Measurements from ENCODE around the gene ISG20L2. TPM values are rescaled to one million over a fixed set of nuclear protein-coding genes. Genes with fewer than 3 reads are reported as not detected.

The ISG20L2 gene
- total and polyA plus RNA-seq, 2 experiments from 2014 or later = 25.1 to 27.3 TPM

DNA sequence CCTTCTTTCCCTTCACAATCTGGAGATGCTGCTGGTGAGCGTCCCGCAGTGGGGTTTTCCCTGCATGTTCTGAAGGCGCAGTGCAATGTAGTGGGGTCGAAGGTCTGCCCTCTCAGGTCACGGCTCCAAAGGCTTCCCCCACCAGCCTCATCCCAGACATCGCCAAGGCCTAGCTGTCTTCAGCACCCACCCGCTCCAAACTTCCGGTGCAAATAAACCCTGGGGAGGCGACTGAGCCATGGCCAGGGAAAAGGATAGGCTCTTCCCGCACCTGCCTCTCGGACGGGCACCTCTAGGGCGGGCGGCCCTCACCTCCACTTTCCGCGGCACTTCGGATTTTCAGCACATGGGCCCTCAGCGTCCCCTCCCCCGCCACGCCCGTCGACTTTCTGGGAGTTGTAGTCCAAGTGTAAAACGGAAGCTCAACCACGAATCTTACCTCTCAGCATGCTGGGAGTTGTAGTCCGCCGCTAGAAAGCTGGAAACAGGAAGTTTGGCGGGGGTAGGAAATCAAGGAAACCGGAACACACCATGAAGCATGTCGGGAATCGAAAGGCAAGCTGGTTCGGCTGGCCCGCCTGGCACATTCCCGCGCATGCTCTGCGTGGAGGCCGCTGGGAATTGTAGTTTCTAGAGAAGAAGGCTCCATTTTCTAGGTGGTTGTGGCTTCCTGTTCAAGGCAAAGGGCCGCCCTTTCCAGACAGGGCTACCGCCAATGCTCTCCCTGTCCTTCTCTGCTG lies 12.3 kb upstream of the ISG20L2 start, which contains the start of gene MRPL24:
Gene MRPL24 (minus strand): TSS at position 348 of the 740 bp plus-strand sequence. CDS start 2,384 bp downstream, outside the sequence.
- peak within 1 kb of the TSS; percentile 88 for H3K27ac ChIP-seq
- H3K9me3 ChIP-seq (ENCODE audit: low read depth) = no peaks in the 10 kb centered on the region
- peaks cover 5% of the 10 kb centered on the region for H3K36me3 ChIP-seq
- peak within 1 kb of the TSS; percentile 46 for H3K4me3 ChIP-seq
- TF ChIP-seq, protein P1, sequence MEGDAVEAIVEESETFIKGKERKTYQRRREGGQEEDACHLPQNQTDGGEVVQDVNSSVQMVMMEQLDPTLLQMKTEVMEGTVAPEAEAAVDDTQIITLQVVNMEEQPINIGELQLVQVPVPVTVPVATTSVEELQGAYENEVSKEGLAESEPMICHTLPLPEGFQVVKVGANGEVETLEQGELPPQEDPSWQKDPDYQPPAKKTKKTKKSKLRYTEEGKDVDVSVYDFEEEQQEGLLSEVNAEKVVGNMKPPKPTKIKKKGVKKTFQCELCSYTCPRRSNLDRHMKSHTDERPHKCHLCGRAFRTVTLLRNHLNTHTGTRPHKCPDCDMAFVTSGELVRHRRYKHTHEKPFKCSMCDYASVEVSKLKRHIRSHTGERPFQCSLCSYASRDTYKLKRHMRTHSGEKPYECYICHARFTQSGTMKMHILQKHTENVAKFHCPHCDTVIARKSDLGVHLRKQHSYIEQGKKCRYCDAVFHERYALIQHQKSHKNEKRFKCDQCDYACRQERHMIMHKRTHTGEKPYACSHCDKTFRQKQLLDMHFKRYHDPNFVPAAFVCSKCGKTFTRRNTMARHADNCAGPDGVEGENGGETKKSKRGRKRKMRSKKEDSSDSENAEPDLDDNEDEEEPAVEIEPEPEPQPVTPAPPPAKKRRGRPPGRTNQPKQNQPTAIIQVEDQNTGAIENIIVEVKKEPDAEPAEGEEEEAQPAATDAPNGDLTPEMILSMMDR (IDR thresholded peaks at IDR 0.05; ENCODE audit: low read depth, low read length) = no peak
- DNase-seq (ENCODE audit: low read depth in 1 of 2, low spot score in 1 of 2) = peak; percentile 99 to 100
- H3K27me3 ChIP-seq = no peaks in the 10 kb centered on the region
- H3K4me1 ChIP-seq (ENCODE audit: low read depth) = peaks cover 5% of the 10 kb centered on the region

DNA sequence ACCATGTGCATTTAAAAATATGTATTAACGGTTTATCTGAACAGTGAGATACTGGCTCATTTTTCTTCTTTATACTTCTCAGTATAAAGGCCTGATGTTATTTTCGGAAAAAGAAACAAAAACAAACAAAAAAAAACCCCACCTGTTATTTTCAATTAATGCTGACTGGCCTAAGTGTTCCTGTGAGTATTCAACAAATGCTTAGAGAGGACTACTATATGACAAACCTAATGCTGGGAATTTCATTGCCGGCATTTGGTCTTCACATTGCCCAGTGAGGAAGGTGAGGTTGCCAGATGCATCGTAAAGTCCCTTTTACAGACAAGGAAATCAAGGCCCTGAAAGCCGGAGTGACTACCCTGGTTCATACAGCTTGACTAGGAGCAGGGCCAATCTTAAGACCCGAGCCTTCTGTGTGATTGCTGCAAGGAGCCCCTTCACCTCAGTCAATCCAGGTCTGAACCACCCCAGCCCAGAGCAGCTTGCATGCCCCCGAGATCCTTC lies 11.7 kb upstream of the ISG20L2 start:
- peaks cover 5% of the 10 kb centered on the region for H3K36me3 ChIP-seq
- H3K9me3 ChIP-seq (ENCODE audit: low read depth) = no peaks in the 10 kb centered on the region
- DNase-seq (ENCODE audit: low read depth in 1 of 2, low spot score in 1 of 2) = no peak
- H3K4me1 ChIP-seq (ENCODE audit: low read depth) = peaks cover 4% of the 10 kb centered on the region
- no peaks in the 10 kb centered on the region for H3K27me3 ChIP-seq
- H3K4me3 ChIP-seq = peak overlapping the region; percentile 46
- TF ChIP-seq, protein P1 (IDR thresholded peaks at IDR 0.05; ENCODE audit: low read depth, low read length) = no peak
- H3K27ac ChIP-seq = peak overlapping the region; percentile 59

DNA sequence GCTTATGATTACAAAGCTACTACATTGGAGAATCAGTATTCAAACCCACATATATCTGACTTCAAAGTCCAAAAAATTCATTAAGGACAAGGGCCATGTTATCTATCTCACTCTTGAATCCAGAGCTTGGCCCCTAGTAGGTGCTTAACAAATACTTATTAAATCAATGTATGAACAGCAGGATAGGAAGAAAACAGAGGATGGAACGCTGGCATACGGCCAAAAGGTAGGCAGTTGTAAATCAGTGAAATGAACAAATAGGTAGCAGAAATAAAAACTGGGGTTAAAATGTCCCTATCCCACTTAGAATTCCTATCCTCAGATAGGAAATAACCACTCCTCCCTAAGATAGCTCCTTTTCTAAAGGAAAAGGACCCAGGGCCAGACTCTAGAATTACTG lies 10.3 kb upstream of the ISG20L2 start:
- Histone ChIP-seq H3K36me3 (peaks cover 5% of the 10 kb centered on the region), H3K4me3 (no peak overlapping the region), H3K4me1 (ENCODE audit: low read depth) (peaks cover 4% of the 10 kb centered on the region), H3K27ac (no peak overlapping the region), H3K27me3 (no peaks in the 10 kb centered on the region), H3K9me3 (ENCODE audit: low read depth) (no peaks in the 10 kb centered on the region)
- TF ChIP-seq, protein P1 (IDR thresholded peaks at IDR 0.05; ENCODE audit: low read depth, low read length) = no peak
- DNase-seq (ENCODE audit: low read depth in 1 of 2, low spot score in 1 of 2) = no peak

DNA sequence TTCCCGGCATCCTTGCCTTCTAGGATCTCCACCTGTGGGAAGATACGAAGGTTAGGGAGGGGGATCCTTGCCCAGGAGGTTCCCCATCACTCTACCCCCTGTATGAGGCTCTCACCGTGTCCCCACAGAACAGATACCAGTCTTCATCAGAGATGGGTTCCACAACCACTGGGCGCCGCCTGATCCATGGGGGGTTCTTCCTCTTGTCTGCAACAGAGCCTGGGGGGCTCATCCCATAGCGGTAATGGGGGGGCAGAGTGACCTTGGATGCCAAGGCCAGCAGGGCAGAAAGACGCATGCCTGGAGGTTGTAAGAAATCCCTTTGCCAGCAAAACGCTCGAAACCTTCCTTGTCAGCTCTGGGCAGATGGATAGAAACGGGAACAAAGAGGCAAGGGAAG lies 9.8 kb upstream of the ISG20L2 start:
- TF ChIP-seq, protein P1 (IDR thresholded peaks at IDR 0.05; ENCODE audit: low read depth, low read length) = no peak
- no peak for DNase-seq (ENCODE audit: low read depth in 1 of 2, low spot score in 1 of 2)
- Histone ChIP-seq H3K4me3 (no peak overlapping the region), H3K36me3 (peaks cover 5% of the 10 kb centered on the region), H3K27ac (no peak overlapping the region), H3K4me1 (ENCODE audit: low read depth) (peaks cover 4% of the 10 kb centered on the region), H3K27me3 (no peaks in the 10 kb centered on the region), H3K9me3 (ENCODE audit: low read depth) (no peaks in the 10 kb centered on the region)

DNA sequence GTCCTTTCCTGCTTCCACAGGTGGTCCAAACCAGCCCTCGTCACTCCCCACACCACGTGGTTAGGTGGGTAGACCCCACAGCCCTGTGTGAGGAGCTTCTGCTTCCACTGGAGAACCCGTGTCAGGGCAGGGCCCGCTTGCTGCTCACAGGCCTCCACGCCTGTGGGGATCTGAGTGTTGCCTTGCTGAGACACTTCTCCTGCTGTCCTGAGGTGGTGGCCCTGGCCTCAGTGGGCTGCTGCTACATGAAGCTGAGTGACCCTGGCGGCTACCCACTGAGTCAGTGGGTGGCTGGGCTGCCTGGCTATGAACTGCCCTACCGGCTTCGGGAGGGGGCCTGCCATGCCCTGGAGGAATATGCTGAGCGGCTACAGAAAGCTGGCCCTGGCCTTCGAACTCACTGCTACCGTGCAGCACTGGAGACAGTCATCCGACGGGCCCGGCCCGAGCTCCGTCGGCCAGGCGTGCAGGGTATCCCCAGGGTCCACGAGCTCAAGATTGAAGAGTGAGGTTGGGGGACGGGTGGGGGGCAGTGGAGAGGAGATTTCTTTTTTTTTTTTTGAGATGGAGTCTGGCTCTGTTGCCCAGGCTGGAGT lies 5.5 kb upstream of the ISG20L2 start:
- H3K27ac ChIP-seq = no peak overlapping the region
- no peaks in the 10 kb centered on the region for H3K9me3 ChIP-seq (ENCODE audit: low read depth)
- no peaks in the 10 kb centered on the region for H3K4me1 ChIP-seq (ENCODE audit: low read depth)
- TF ChIP-seq, protein P1 (IDR thresholded peaks at IDR 0.05; ENCODE audit: low read depth, low read length) = no peak
- H3K27me3 ChIP-seq = no peaks in the 10 kb centered on the region
- no peak for DNase-seq (ENCODE audit: low read depth in 1 of 2, low spot score in 1 of 2)
- no peak overlapping the region for H3K4me3 ChIP-seq
- H3K36me3 ChIP-seq = no peaks in the 10 kb centered on the region

Data from cardiac muscle cell (in vitro differentiated cells and primary cell).